Measurements from ENCODE around the gene FCN1. TPM values are rescaled to one million over a fixed set of nuclear protein-coding genes. Genes with fewer than 3 reads are reported as not detected.

Gene FCN1
- total and polyA plus RNA-seq, 3 experiments from 2014 or later: 1.6 to 2.3 TPM; not detected in 1

DNA sequence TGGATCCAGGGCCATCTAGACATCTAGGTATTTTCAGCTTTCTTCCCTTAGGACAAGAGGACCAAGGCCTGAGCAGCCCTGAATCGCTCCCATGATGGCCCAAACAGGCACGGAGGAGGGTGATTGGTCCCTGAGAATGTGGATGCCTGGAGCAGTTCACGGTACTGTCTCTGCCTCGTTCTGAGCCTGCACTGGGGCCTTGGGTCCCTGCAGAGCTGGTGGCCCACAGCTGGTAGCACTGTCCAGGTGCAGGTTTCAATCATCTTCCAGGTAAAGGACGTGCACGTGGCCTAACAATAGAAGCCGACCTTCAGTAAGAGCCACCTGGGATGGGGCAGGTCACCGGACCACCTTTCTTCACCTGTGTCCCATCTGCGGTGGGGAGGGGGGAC is 19.4 kb upstream of the FCN1 start:
- POLR2A ChIA-PET: no interaction called here
- Histone ChIP-seq H3K27me3 (ENCODE audit: insufficient read depth, low read length, poor library complexity, severe bottlenecking) (no peaks in the 10 kb centered on the region), H3K4me1 (ENCODE audit: insufficient read depth, low read length) (no peaks in the 10 kb centered on the region), H3K4me3 (ENCODE audit: low read length) (no peak overlapping the region), H3K36me3 (ENCODE audit: insufficient read depth, low read length) (no peaks in the 10 kb centered on the region), H3K9me3 (ENCODE audit: low read length) (no peaks in the 10 kb centered on the region), H3K27ac (ENCODE audit: low read depth, low read length) (no peak overlapping the region)
- Mint-ChIP-seq H3K36me3 (no peaks in the 10 kb centered on the region), H3K4me3 (no peak overlapping the region), H3K4me1 (no peaks in the 10 kb centered on the region), H3K27ac (no peak overlapping the region), H3K27me3 (peaks cover 6 to 14% of the 10 kb centered on the region in 2 donors), H3K9me3 (no peaks in the 10 kb centered on the region)
- CTCF ChIA-PET: no interaction called here
- no peak for DNase-seq

DNA sequence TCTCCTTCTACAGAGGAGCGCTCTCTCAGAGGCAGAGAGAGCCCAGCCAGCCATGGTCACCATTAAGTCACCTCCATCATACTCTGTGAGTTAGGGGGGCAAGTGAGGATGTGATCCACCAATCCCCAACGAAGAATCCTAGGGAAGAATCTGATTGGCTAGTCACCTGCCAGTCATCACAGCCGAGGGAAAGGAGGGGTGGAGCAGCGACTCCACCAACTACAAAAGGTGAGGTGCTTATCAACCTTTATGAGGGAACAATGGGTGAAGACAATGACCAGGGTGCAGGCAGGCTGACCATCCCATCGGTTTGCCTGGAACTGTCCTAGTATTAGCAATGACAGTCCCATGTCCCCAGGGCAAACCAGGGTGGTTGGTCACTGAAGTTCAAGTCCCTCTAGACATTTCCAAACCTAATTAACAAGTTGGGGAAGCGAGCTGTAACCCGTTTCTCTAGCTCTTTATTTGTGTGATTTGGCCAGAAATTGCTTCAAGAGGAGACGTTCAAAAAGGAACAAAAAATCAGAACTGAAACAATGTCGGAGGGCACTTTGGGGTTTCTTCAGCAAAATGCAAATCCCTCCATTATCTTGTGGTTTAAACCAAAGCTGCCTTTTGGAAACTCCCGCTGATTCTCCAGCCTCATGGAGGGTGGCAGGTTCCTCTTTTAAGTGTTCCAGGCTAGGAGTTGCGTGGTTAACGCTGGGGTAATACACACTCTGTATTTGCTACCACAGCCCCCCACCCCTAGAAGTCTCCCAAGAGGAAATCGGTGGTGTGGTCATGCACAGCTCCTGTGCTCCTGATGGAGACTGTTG is 18.8 kb upstream of the FCN1 start:
- Mint-ChIP-seq H3K4me3 (no peak overlapping the region), H3K27ac (no peak overlapping the region), H3K36me3 (no peaks in the 10 kb centered on the region), H3K4me1 (no peaks in the 10 kb centered on the region), H3K27me3 (peaks cover 6 to 19% of the 10 kb centered on the region in 2 donors), H3K9me3 (no peaks in the 10 kb centered on the region)
- no peak overlapping the region for H3K4me3 ChIP-seq (ENCODE audit: low read length)
- no peaks in the 10 kb centered on the region for H3K9me3 ChIP-seq (ENCODE audit: low read length)
- H3K4me1 ChIP-seq (ENCODE audit: insufficient read depth, low read length): no peaks in the 10 kb centered on the region
- no peak for DNase-seq
- H3K27me3 ChIP-seq (ENCODE audit: insufficient read depth, low read length, poor library complexity, severe bottlenecking): no peaks in the 10 kb centered on the region
- H3K36me3 ChIP-seq (ENCODE audit: insufficient read depth, low read length): no peaks in the 10 kb centered on the region
- POLR2A ChIA-PET: no interaction called here
- H3K27ac ChIP-seq (ENCODE audit: low read depth, low read length): no peak overlapping the region
- CTCF ChIA-PET: no interaction called here

DNA sequence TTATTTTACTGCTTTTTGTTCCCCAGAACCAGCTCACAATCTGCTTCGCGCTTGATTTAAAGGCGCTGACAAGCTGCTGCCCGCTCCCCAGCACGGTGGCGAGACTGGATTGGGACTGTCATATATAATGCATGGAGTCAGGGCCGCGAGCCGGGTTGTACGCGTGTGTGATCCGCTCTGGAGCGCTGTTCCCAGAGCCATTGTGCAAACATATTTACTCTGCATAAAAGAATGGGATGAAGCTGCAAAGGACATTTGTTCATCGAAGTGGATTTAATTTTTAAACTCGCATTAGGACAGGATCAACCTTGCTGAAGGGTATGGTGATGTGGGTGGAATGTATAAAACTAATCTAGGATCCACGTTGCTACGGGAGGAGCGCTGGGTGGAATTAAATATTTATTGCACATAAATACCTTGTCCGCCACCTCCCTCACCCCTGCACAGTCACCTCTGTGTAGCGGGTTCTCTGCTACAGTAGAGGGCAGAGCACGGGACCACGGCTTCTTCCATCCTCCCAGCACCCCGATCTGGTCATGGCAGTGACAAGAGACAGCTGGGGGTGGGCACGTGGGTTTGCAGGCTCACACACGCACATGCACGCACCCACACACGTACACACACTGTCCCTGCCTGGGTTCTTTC is 18.1 kb upstream of the FCN1 start:
- DNase-seq: no peak
- Histone ChIP-seq H3K9me3 (ENCODE audit: low read length) (no peaks in the 10 kb centered on the region), H3K27ac (ENCODE audit: low read depth, low read length) (no peak overlapping the region), H3K4me1 (ENCODE audit: insufficient read depth, low read length) (no peaks in the 10 kb centered on the region), H3K27me3 (ENCODE audit: insufficient read depth, low read length, poor library complexity, severe bottlenecking) (no peaks in the 10 kb centered on the region), H3K4me3 (ENCODE audit: low read length) (no peak overlapping the region), H3K36me3 (ENCODE audit: insufficient read depth, low read length) (no peaks in the 10 kb centered on the region)
- no peak overlapping the region for H3K27ac Mint-ChIP-seq
- CTCF ChIA-PET: no interaction called here
- no peaks in the 10 kb centered on the region for H3K9me3 Mint-ChIP-seq
- no peak overlapping the region for H3K4me3 Mint-ChIP-seq
- POLR2A ChIA-PET: no interaction called here
- peaks cover 10 to 24% of the 10 kb centered on the region in 2 donors for H3K27me3 Mint-ChIP-seq
- no peaks in the 10 kb centered on the region for H3K4me1 Mint-ChIP-seq
- H3K36me3 Mint-ChIP-seq: no peaks in the 10 kb centered on the region

DNA sequence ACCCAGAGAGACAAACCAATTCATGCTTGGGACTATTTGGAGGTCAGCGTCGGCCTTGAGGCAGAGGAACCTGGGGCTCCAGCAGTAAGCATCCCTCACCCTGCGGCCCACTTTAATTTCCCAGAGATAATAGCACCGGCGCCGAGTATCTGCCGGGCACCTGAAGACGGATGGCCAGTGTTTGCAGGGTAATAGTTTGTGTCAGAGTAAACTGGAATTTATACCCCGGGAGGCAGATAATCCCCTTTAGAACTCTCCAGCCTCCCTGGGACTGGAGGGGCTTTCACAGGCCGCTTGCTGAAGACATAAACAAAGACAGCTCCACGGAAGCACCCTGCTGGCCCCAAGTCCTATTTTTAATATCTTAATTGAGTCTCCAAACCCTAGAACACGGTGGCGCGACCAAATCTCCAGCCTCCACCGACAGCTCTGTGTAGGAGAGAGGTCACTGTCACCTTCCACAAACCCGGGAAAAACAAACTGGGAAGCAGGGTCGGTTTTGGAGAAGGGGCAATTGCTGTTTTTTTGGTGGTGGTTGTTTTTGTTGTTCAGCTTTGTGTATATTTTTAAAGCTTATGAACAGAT is 17.4 kb upstream of the FCN1 start:
- Mint-ChIP-seq H3K27ac (peak overlapping the region in 1 of 8 donors; percentile 2), H3K4me3 (no peak overlapping the region), H3K27me3 (peaks cover 14 to 24% of the 10 kb centered on the region in 2 donors), H3K9me3 (no peaks in the 10 kb centered on the region), H3K4me1 (no peaks in the 10 kb centered on the region), H3K36me3 (no peaks in the 10 kb centered on the region)
- ChIA-PET CTCF (no interaction called here), POLR2A (no interaction called here)
- no peak overlapping the region for H3K27ac ChIP-seq (ENCODE audit: low read depth, low read length)
- H3K27me3 ChIP-seq (ENCODE audit: insufficient read depth, low read length, poor library complexity, severe bottlenecking): no peaks in the 10 kb centered on the region
- no peaks in the 10 kb centered on the region for H3K9me3 ChIP-seq (ENCODE audit: low read length)
- no peaks in the 10 kb centered on the region for H3K4me1 ChIP-seq (ENCODE audit: insufficient read depth, low read length)
- no peak overlapping the region for H3K4me3 ChIP-seq (ENCODE audit: low read length)
- no peaks in the 10 kb centered on the region for H3K36me3 ChIP-seq (ENCODE audit: insufficient read depth, low read length)
- no peak for DNase-seq

DNA sequence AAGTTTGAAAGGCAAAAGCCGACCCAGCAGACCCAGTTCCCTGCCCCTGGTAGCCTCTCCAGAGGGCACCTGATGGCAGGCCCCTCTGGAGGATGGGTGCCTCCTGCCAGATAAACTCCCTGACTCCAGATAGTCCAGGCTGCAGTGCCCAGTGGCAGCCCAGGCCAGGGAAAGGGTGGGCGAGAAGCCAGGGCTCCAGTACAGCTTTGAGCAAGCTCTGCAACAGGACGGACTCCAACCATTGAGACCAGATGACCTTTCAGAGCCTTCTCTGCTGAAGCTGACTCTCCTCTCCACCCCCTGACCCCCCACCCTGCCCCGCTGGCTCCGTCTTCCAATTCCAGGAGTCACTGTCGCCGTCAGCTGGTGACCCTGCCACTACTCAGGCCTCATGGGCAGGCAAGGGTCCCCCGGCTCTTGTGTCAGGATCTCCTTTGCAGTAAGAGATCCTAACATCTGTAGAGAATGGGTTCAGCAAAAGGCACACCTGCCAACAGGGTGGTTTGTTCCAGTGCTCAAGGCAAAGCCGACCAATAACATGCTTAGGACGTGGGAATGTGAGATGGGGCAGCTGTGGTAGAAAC is 15.5 kb upstream of the FCN1 start:
- Histone ChIP-seq H3K27me3 (ENCODE audit: insufficient read depth, low read length, poor library complexity, severe bottlenecking) (no peaks in the 10 kb centered on the region), H3K4me3 (ENCODE audit: low read length) (no peak overlapping the region), H3K9me3 (ENCODE audit: low read length) (no peaks in the 10 kb centered on the region), H3K27ac (ENCODE audit: low read depth, low read length) (no peak overlapping the region), H3K36me3 (ENCODE audit: insufficient read depth, low read length) (no peaks in the 10 kb centered on the region), H3K4me1 (ENCODE audit: insufficient read depth, low read length) (no peaks in the 10 kb centered on the region)
- no peaks in the 10 kb centered on the region for H3K4me1 Mint-ChIP-seq
- CTCF ChIA-PET: no interaction called here
- POLR2A ChIA-PET: no interaction called here
- H3K27ac Mint-ChIP-seq: no peak overlapping the region
- no peaks in the 10 kb centered on the region for H3K9me3 Mint-ChIP-seq
- DNase-seq: no peak
- no peaks in the 10 kb centered on the region for H3K36me3 Mint-ChIP-seq
- no peak overlapping the region for H3K4me3 Mint-ChIP-seq
- H3K27me3 Mint-ChIP-seq: peaks cover 15 to 19% of the 10 kb centered on the region in 2 donors

DNA sequence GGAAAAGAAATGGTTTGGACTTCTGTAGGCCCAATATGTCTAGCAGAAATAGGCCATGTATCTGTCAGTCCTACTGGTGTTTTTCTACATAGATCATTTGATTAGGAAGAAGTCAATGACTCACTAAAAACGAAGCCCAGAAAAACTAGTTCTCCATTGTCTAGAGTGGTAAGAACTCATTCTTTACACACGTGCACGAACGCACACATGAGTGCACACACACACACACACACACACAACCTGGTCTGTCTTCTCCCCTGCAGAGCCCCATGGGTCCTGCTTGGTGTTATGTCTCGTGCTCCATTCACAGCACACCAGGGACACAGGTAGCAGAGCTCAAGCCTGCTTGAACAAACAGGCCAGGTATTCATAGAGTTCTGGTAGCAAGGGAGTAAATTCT is 14.9 kb upstream of the FCN1 start:
- Histone ChIP-seq H3K27ac (ENCODE audit: low read depth, low read length) (no peak overlapping the region), H3K4me1 (ENCODE audit: insufficient read depth, low read length) (no peaks in the 10 kb centered on the region), H3K27me3 (ENCODE audit: insufficient read depth, low read length, poor library complexity, severe bottlenecking) (no peaks in the 10 kb centered on the region), H3K4me3 (ENCODE audit: low read length) (no peak overlapping the region), H3K36me3 (ENCODE audit: insufficient read depth, low read length) (no peaks in the 10 kb centered on the region), H3K9me3 (ENCODE audit: low read length) (no peaks in the 10 kb centered on the region)
- no peak for DNase-seq
- H3K27me3 Mint-ChIP-seq: peaks cover 15 to 19% of the 10 kb centered on the region in 2 donors
- ChIA-PET CTCF (no interaction called here), POLR2A (no interaction called here)
- no peaks in the 10 kb centered on the region for H3K9me3 Mint-ChIP-seq
- no peaks in the 10 kb centered on the region for H3K36me3 Mint-ChIP-seq
- no peaks in the 10 kb centered on the region for H3K4me1 Mint-ChIP-seq
- no peak overlapping the region for H3K4me3 Mint-ChIP-seq
- no peak overlapping the region for H3K27ac Mint-ChIP-seq

DNA sequence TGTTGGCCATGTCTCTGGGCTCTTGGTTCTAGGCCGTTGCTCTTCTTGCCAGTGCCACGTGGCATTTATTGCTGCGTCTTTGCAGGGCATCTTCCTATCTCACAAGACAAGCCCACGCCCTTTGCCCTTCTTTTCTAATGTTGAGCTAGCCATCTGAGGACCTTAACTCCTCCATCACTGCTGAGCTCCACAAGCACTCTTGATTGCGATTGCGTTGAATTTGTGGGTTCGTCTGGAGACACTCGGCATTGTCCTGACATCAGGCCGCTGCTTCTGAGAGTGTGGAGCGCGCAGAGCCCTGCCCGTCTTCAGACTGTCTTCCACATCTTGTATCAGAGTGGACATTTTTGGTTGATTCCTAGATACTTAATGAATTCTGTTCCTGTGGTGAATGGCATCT is 14.5 kb upstream of the FCN1 start:
- no peaks in the 10 kb centered on the region for H3K9me3 ChIP-seq (ENCODE audit: low read length)
- Mint-ChIP-seq H3K4me3 (no peak overlapping the region), H3K9me3 (no peaks in the 10 kb centered on the region), H3K27ac (no peak overlapping the region), H3K36me3 (no peaks in the 10 kb centered on the region), H3K4me1 (no peaks in the 10 kb centered on the region), H3K27me3 (peaks cover 15 to 19% of the 10 kb centered on the region in 2 donors)
- no peak for DNase-seq
- H3K4me3 ChIP-seq (ENCODE audit: low read length): no peak overlapping the region
- H3K36me3 ChIP-seq (ENCODE audit: insufficient read depth, low read length): no peaks in the 10 kb centered on the region
- H3K27me3 ChIP-seq (ENCODE audit: insufficient read depth, low read length, poor library complexity, severe bottlenecking): no peaks in the 10 kb centered on the region
- POLR2A ChIA-PET: no interaction called here
- CTCF ChIA-PET: no interaction called here
- H3K27ac ChIP-seq (ENCODE audit: low read depth, low read length): no peak overlapping the region
- no peaks in the 10 kb centered on the region for H3K4me1 ChIP-seq (ENCODE audit: insufficient read depth, low read length)

DNA sequence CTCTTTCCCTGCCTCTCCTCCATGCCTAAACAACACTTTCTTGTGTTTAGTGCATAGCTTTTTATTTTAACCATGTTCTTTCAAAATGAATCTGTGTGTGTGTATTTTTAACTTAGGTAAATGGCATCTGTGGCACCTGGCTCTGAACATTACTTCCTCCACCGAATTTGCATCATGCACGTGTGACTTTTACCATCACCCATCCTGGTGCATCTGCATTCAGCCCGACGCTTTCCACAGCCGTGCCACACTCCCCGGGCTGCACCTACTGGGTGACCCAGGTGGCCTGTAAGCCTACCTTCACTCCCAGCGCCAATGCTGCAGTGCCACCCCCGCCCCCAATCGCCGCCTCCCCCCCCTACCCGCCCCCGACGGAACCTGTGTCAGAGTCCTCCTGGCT is 12.7 kb upstream of the FCN1 start:
- no peak overlapping the region for H3K4me3 ChIP-seq (ENCODE audit: low read length)
- H3K4me1 ChIP-seq (ENCODE audit: insufficient read depth, low read length): no peaks in the 10 kb centered on the region
- no peaks in the 10 kb centered on the region for H3K36me3 Mint-ChIP-seq
- H3K27me3 Mint-ChIP-seq: peaks cover 11 to 19% of the 10 kb centered on the region in 2 donors
- H3K9me3 Mint-ChIP-seq: no peaks in the 10 kb centered on the region
- ChIA-PET POLR2A (no interaction called here), CTCF (no interaction called here)
- no peaks in the 10 kb centered on the region for H3K27me3 ChIP-seq (ENCODE audit: insufficient read depth, low read length, poor library complexity, severe bottlenecking)
- H3K4me1 Mint-ChIP-seq: no peaks in the 10 kb centered on the region
- no peaks in the 10 kb centered on the region for H3K9me3 ChIP-seq (ENCODE audit: low read length)
- no peaks in the 10 kb centered on the region for H3K36me3 ChIP-seq (ENCODE audit: insufficient read depth, low read length)
- no peak for DNase-seq
- no peak overlapping the region for H3K27ac Mint-ChIP-seq
- H3K4me3 Mint-ChIP-seq: no peak overlapping the region
- no peak overlapping the region for H3K27ac ChIP-seq (ENCODE audit: low read depth, low read length)
